ENCODE measurements around the gene GNGT2. TPM values are rescaled to one million over a fixed set of nuclear protein-coding genes. Genes with fewer than 3 reads are reported as not detected.
A peak's percentile ranks its signal among the peaks of the same experiment; 100 is the strongest.

Gene GNGT2
- total RNA-seq: not detected in 2 replicates

DNA sequence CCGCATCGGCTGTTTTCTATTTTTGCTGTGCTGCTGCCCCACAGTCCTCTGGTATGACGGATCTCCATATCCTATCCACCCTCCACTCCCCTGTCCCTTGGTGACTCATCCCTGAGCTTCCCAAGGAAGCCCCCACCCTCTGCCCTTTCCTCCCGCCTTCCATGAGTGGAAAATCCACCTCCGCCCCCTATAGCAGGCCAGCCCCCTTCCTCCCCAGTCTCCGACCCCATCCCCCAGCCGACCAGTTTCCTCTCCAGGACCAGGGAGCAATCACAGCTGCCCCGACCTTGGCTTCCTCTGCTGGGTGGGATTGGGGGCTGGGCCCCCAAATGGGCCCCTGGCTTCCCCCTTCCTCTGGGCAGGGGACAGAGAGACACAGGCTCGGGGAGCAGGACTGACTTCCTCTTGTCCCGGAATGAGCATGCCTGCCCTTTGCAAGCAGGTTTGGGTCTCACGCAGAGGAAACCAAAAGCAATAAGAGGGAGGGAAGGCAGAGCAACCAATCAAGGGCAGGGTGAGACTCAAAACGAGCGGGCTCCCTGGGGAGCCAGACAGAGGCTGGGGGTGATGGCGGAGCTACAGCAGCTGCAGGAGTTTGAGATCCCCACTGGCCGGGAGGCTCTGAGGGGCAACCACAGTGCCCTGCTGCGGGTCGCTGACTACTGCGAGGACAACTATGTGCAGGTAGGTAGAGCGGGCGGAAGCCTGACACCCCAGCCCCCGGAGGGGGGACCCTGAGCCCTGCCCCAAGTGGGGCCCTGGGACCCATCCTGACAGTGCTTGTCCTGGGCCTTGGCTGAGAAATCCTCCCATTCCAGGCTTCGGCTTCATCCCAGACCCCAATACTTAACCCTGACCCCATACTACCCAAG lies at the start of gene GNGT2, which contains the start of gene ABI3:
GNGT2 (minus strand) TSS at position 417 of the 872 bp plus-strand sequence. CDS start 3,152 bp downstream, outside the sequence.
ABI3 (plus strand) TSS at position 550 of the 872 bp plus-strand sequence; CDS start at position 568, 18 bp downstream.
- Histone ChIP-seq H3K27me3 (ENCODE audit: control insufficient read depth, insufficient read depth, low read length) (peaks cover 8% of the 10 kb centered on the region), H3K36me3 (ENCODE audit: control insufficient read depth, insufficient read depth, low read length) (no peaks in the 10 kb centered on the region), H3K4me3 (ENCODE audit: low read depth, low read length) (no peak within 1 kb of the TSS)
- FAIRE-seq (no peak), DNase-seq (ENCODE audit: low read depth) (no peak)
- TF ChIP-seq, protein P1, sequence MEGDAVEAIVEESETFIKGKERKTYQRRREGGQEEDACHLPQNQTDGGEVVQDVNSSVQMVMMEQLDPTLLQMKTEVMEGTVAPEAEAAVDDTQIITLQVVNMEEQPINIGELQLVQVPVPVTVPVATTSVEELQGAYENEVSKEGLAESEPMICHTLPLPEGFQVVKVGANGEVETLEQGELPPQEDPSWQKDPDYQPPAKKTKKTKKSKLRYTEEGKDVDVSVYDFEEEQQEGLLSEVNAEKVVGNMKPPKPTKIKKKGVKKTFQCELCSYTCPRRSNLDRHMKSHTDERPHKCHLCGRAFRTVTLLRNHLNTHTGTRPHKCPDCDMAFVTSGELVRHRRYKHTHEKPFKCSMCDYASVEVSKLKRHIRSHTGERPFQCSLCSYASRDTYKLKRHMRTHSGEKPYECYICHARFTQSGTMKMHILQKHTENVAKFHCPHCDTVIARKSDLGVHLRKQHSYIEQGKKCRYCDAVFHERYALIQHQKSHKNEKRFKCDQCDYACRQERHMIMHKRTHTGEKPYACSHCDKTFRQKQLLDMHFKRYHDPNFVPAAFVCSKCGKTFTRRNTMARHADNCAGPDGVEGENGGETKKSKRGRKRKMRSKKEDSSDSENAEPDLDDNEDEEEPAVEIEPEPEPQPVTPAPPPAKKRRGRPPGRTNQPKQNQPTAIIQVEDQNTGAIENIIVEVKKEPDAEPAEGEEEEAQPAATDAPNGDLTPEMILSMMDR (IDR thresholded peaks at IDR 0.05; ENCODE audit: insufficient read depth, low read length, severe bottlenecking): no peak

DNA sequence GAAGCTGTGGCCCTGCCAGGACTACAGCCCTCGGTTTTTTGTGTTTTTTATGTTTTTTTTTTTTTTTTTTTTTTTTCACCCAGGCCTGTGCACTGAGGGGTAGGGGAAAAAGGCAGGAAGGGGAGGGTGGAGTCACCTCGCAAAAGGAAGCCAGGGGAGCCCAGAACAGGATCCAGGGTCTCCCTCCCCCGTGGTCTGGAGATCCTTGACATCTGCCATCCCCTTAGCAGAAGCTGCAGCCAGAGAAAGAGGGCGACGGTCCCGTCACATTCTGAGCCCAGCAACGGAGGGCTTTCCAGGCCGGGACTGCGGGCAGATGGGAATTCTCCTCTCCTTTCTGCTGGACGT lies 49.3 kb upstream of the GNGT2 start:
- no peak for FAIRE-seq
- Histone ChIP-seq H3K27me3 (ENCODE audit: control insufficient read depth, insufficient read depth, low read length) (no peaks in the 10 kb centered on the region), H3K36me3 (ENCODE audit: control insufficient read depth, insufficient read depth, low read length) (no peaks in the 10 kb centered on the region), H3K4me3 (ENCODE audit: low read depth, low read length) (peak overlapping the region; percentile 41)
- no peak for DNase-seq (ENCODE audit: low read depth)
- TF ChIP-seq, protein P1 (IDR thresholded peaks at IDR 0.05; ENCODE audit: insufficient read depth, low read length, severe bottlenecking): no peak

DNA sequence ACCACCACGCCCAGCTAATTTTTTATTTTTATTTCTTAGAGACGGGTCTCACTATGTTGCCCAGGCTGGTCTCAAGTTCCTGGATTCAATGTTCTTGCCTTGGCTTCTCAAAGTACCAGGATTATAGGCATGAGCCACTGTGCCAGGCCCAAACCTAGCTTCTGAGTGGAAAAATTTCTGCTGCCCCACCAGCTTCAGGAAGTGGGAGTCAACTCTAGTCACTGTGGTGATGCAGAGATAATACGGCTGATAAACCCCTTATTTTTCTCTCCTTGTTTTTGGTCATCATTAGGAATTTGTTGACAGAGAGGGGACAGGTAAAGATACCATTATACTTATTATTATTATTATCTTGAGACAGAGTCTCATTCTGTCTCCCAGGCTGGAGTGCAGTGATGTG lies 48.0 kb upstream of the GNGT2 start:
- H3K27me3 ChIP-seq (ENCODE audit: control insufficient read depth, insufficient read depth, low read length): no peaks in the 10 kb centered on the region
- no peak for FAIRE-seq
- no peak for DNase-seq (ENCODE audit: low read depth)
- TF ChIP-seq, protein P1 (IDR thresholded peaks at IDR 0.05; ENCODE audit: insufficient read depth, low read length, severe bottlenecking): no peak
- H3K36me3 ChIP-seq (ENCODE audit: control insufficient read depth, insufficient read depth, low read length): no peaks in the 10 kb centered on the region
- H3K4me3 ChIP-seq (ENCODE audit: low read depth, low read length): no peak overlapping the region

DNA sequence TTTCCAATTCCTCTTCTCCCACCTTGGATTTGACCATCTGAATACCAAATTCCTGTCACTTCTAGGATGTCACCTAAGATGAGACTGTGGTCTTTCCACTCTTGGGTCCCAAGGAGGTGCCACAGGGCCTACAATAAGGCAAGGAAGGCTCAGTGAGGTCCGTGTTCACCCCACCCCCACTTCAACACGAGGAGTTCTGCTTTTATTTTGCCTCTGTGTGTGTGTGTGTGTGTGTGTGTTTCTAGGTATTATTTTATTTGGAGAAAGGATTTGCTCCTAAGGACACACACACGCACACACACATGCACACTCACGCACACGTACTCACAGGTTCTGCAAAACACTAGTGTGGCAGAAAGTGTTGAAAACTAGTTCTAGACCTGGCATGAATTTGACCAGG lies 44.8 kb upstream of the GNGT2 start:
- TF ChIP-seq, protein P1 (IDR thresholded peaks at IDR 0.05; ENCODE audit: insufficient read depth, low read length, severe bottlenecking): no peak
- Histone ChIP-seq H3K4me3 (ENCODE audit: low read depth, low read length) (no peak overlapping the region), H3K36me3 (ENCODE audit: control insufficient read depth, insufficient read depth, low read length) (no peaks in the 10 kb centered on the region), H3K27me3 (ENCODE audit: control insufficient read depth, insufficient read depth, low read length) (no peaks in the 10 kb centered on the region)
- FAIRE-seq (no peak), DNase-seq (ENCODE audit: low read depth) (no peak)

DNA sequence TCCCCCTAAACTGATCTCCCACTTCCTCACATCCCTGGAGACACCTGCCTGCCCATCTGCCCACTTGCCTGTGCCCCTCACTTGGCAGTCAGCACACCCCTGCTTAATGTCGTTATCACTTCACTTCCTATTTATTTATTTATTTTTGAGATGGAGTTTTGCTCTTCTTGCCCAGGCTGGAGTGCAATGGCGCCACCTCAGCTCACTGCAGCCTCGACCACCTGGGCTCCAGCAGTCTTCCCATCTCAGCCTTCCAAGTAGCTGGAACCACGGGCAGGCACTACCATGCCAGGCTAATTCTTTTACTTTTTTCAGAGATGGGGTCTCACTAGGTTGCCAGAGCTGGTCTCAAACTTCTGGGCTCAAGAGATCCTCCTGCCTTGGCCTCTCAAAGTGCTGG lies 43.7 kb upstream of the GNGT2 start:
- no peaks in the 10 kb centered on the region for H3K36me3 ChIP-seq (ENCODE audit: control insufficient read depth, insufficient read depth, low read length)
- no peak for DNase-seq (ENCODE audit: low read depth)
- FAIRE-seq: no peak
- TF ChIP-seq, protein P1 (IDR thresholded peaks at IDR 0.05; ENCODE audit: insufficient read depth, low read length, severe bottlenecking): no peak
- H3K27me3 ChIP-seq (ENCODE audit: control insufficient read depth, insufficient read depth, low read length): no peaks in the 10 kb centered on the region
- H3K4me3 ChIP-seq (ENCODE audit: low read depth, low read length): no peak overlapping the region

Data from bronchial epithelial cell (primary cell).